Astrocyte (in vitro differentiated cells and primary cell): ENCODE results near the gene C7orf57. TPM values are rescaled to one million over a fixed set of nuclear protein-coding genes. Genes with fewer than 3 reads are reported as not detected.

Experiments
- DNase-seq: peaks from one replicate; pipeline ENCODE4 v3.0.0-alpha.2; 2010; ENCODE audit warnings: low read depth
- FAIRE-seq: peaks from 2 replicates; lab custom pipeline; 2011; peaks lifted over from hg19 to GRCh38; lab: Jason Lieb, UNC
- H2AFZ ChIP-seq: 2 replicates; pipeline ENCODE4 v1.6.0; 2012; ENCODE audit warnings: low read depth, low read length, inconsistent platforms
- H3K27ac ChIP-seq: 2 replicates; pipeline ENCODE4 v1.5.1; 2011; ENCODE audit warnings: low read depth, low read length, inconsistent platforms
- H3K27me3 ChIP-seq: 2 replicates; pipeline ENCODE4 v1.6.0; 2011; ENCODE audit warnings: low read length, inconsistent platforms; ENCODE audit not compliant: insufficient read depth
- H3K36me3 ChIP-seq: 2 replicates; pipeline ENCODE4 v1.5.1; 2011; ENCODE audit warnings: low read length, inconsistent platforms; ENCODE audit not compliant: insufficient read depth
- H3K4me1 ChIP-seq: 2 replicates; pipeline ENCODE4 v1.5.1; 2011; ENCODE audit warnings: low read length, inconsistent platforms; ENCODE audit not compliant: insufficient read depth
- H3K4me2 ChIP-seq: 2 replicates; pipeline ENCODE4 v1.6.0; 2012; ENCODE audit warnings: low read length, inconsistent platforms
- H3K4me3 ChIP-seq: 2 replicates; pipeline ENCODE4 v1.5.1; 2011; ENCODE audit warnings: low read depth, mild to moderate bottlenecking, low read length, inconsistent platforms; ENCODE audit not compliant: insufficient read depth
- H3K79me2 ChIP-seq: 2 replicates; pipeline ENCODE4 v1.6.0; 2012; ENCODE audit warnings: mild to moderate bottlenecking, low read length, inconsistent platforms; ENCODE audit not compliant: insufficient read depth
- H3K9ac ChIP-seq: 2 replicates; pipeline ENCODE4 v1.6.0; 2012; ENCODE audit warnings: mild to moderate bottlenecking, low read length, inconsistent platforms
- H3K9me3 ChIP-seq: 2 replicates; pipeline ENCODE4 v1.5.1; 2012; ENCODE audit warnings: low read depth, mild to moderate bottlenecking, low read length, inconsistent platforms; ENCODE audit not compliant: insufficient read depth
- H4K20me1 ChIP-seq: 2 replicates; pipeline ENCODE4 v1.6.0; 2012; ENCODE audit warnings: low read length, inconsistent platforms; ENCODE audit not compliant: insufficient read depth
- H3K27ac Mint-ChIP-seq: one replicate; pipeline ENCODE4 v1.8.0; 2021; ENCODE audit warnings: mild to moderate bottlenecking, mixed read lengths; ENCODE audit not compliant: unreplicated experiment
- H3K27me3 Mint-ChIP-seq: one replicate; pipeline ENCODE4 v1.8.0; 2021; ENCODE audit warnings: low read depth, mixed read lengths; ENCODE audit not compliant: unreplicated experiment
- H3K36me3 Mint-ChIP-seq: one replicate; pipeline ENCODE4 v1.8.0; 2021; ENCODE audit warnings: low read depth, mixed read lengths; ENCODE audit not compliant: unreplicated experiment
- H3K4me1 Mint-ChIP-seq: one replicate; pipeline ENCODE4 v1.8.0; 2021; ENCODE audit warnings: low read depth, mixed read lengths; ENCODE audit not compliant: unreplicated experiment
- H3K4me3 Mint-ChIP-seq: one replicate; pipeline ENCODE4 v1.8.0; 2021; ENCODE audit warnings: mild to moderate bottlenecking, moderate library complexity, mixed read lengths; ENCODE audit not compliant: unreplicated experiment
- H3K9me3 Mint-ChIP-seq: one replicate; pipeline ENCODE4 v1.8.0; 2021; ENCODE audit warnings: mild to moderate bottlenecking, mixed read lengths; ENCODE audit not compliant: unreplicated experiment
- CTCF ChIP-seq: IDR thresholded peaks from 2 replicates; pipeline ENCODE4 v1.5.1; 2011; ENCODE audit warnings: low read depth, mild to moderate bottlenecking, inconsistent platforms, low read length, moderate library complexity; ENCODE audit not compliant: insufficient read depth
- EZH2 ChIP-seq: IDR thresholded peaks from 2 replicates; pipeline ENCODE4 v1.6.1; 2012; ENCODE audit warnings: mild to moderate bottlenecking, low read length, inconsistent platforms; ENCODE audit not compliant: insufficient read depth
- total RNA-seq: library from RNA; stranded (reverse); gene quantifications from 2 replicates; pipeline ENCODE4 v1.2.1, GENCODE V29; 2021

Gene C7orf57
- total RNA-seq, 1 donor from 2014 or later, result not detected

GRCh38 chr7:48101968-48102367 lies 66.6 kb downstream of the C7orf57 start:
- no peak overlapping the region for H3K4me2 ChIP-seq
- DNase-seq (no peak), FAIRE-seq (no peak)
- Mint-ChIP-seq H3K4me1 (peaks cover 9% of the 10 kb centered on the region), H3K27ac (no peak overlapping the region), H3K4me3 (no peak overlapping the region), H3K36me3 (peaks cover 37% of the 10 kb centered on the region), H3K9me3 (peaks cover 3% of the 10 kb centered on the region), H3K27me3 (no peaks in the 10 kb centered on the region)
- H3K27ac ChIP-seq, result no peak overlapping the region
- H3K27me3 ChIP-seq, result no peaks in the 10 kb centered on the region
- H2AFZ ChIP-seq, result no peak overlapping the region
- no peak overlapping the region for H3K9ac ChIP-seq
- H3K4me3 ChIP-seq, result no peak overlapping the region
- H3K4me1 ChIP-seq, result no peaks in the 10 kb centered on the region
- H3K79me2 ChIP-seq, result peaks cover 16% of the 10 kb centered on the region
- no peak for TF ChIP-seq EZH2
- TF ChIP-seq CTCF, result peak; percentile 7
- peaks cover 21% of the 10 kb centered on the region for H4K20me1 ChIP-seq
- H3K36me3 ChIP-seq, result peaks cover 50% of the 10 kb centered on the region
- no peaks in the 10 kb centered on the region for H3K9me3 ChIP-seq

GRCh38 chr7:48102530-48102929 lies 67.2 kb downstream of the C7orf57 start:
- Histone ChIP-seq H4K20me1 (peaks cover 21% of the 10 kb centered on the region), H3K4me3 (no peak overlapping the region), H3K9me3 (no peaks in the 10 kb centered on the region), H2AFZ (no peak overlapping the region), H3K4me1 (no peaks in the 10 kb centered on the region), H3K79me2 (peaks cover 12% of the 10 kb centered on the region), H3K36me3 (peaks cover 54% of the 10 kb centered on the region), H3K4me2 (no peak overlapping the region), H3K27me3 (no peaks in the 10 kb centered on the region), H3K27ac (no peak overlapping the region), H3K9ac (no peak overlapping the region)
- Mint-ChIP-seq H3K4me1 (peaks cover 7% of the 10 kb centered on the region), H3K36me3 (peaks cover 37% of the 10 kb centered on the region), H3K9me3 (peaks cover 3% of the 10 kb centered on the region), H3K27me3 (no peaks in the 10 kb centered on the region), H3K4me3 (peak overlapping the region; percentile 45), H3K27ac (no peak overlapping the region)
- no peak for TF ChIP-seq CTCF
- TF ChIP-seq EZH2, result no peak
- FAIRE-seq (no peak), DNase-seq (no peak)

GRCh38 chr7:48105045-48105444 lies 69.7 kb downstream of the C7orf57 start:
- Histone ChIP-seq H3K4me2 (no peak overlapping the region), H3K36me3 (peaks cover 49% of the 10 kb centered on the region), H3K9me3 (no peaks in the 10 kb centered on the region), H2AFZ (no peak overlapping the region), H4K20me1 (peaks cover 15% of the 10 kb centered on the region), H3K27ac (no peak overlapping the region), H3K79me2 (no peaks in the 10 kb centered on the region), H3K9ac (no peak overlapping the region), H3K4me3 (no peak overlapping the region), H3K27me3 (no peaks in the 10 kb centered on the region), H3K4me1 (no peaks in the 10 kb centered on the region)
- H3K4me1 Mint-ChIP-seq, result no peaks in the 10 kb centered on the region
- FAIRE-seq (no peak), DNase-seq (no peak)
- H3K27ac Mint-ChIP-seq, result no peak overlapping the region
- TF ChIP-seq EZH2 (no peak), CTCF (no peak)
- peaks cover 25% of the 10 kb centered on the region for H3K36me3 Mint-ChIP-seq
- H3K4me3 Mint-ChIP-seq, result no peak overlapping the region
- no peaks in the 10 kb centered on the region for H3K27me3 Mint-ChIP-seq
- H3K9me3 Mint-ChIP-seq, result peaks cover 3% of the 10 kb centered on the region
